ENCODE data around the gene KRTAP10-5. TPM values are rescaled to one million over a fixed set of nuclear protein-coding genes. Genes with fewer than 3 reads are reported as not detected.

KRTAP10-5 gene
- total RNA-seq, 6 experiments from 2014 or later, result not detected

GRCh38 chr21:44531606-44532564 lies 48.5 kb downstream of the KRTAP10-5 start:
- H3K9me3 ChIP-seq, result no peaks in the 10 kb centered on the region
- ATAC-seq, result no peak
- H3K27ac ChIP-seq, result no peak overlapping the region
- H3K4me1 ChIP-seq, result no peaks in the 10 kb centered on the region
- H3K27me3 ChIP-seq, result no peaks in the 10 kb centered on the region
- no peaks in the 10 kb centered on the region for H3K36me3 ChIP-seq
- TF ChIP-seq POLR2A (IDR thresholded peaks at IDR 0.05) (no peak), CTCF (IDR thresholded peaks at IDR 0.05) (no peak)
- WGBS (ENCODE audit: insufficient coverage, low coverage, low lambda C conversion rate, missing lambda C conversion rate), result 56% methylated on average over 9 of the region's 30 CpGs
- intact Hi-C loops (cut with DNase I), result no loop called here
- DNase-seq, result peak in 2 of 3 donors; percentile 17 to 42
- no peak overlapping the region for H3K4me3 ChIP-seq

GRCh38 chr21:44530903-44531605 lies 49.4 kb downstream of the KRTAP10-5 start:
- intact Hi-C loops (cut with DNase I), result no loop called here
- Histone ChIP-seq H3K4me3 (no peak overlapping the region), H3K9me3 (no peaks in the 10 kb centered on the region), H3K36me3 (no peaks in the 10 kb centered on the region), H3K4me1 (no peaks in the 10 kb centered on the region), H3K27ac (no peak overlapping the region), H3K27me3 (no peaks in the 10 kb centered on the region)
- ATAC-seq (no peak), DNase-seq (peak in 1 of 3 donors; percentile 34)
- 51% methylated on average over 6 of the region's 23 CpGs for WGBS (ENCODE audit: insufficient coverage, low coverage, low lambda C conversion rate, missing lambda C conversion rate)
- TF ChIP-seq CTCF (IDR thresholded peaks at IDR 0.05) (no peak), POLR2A (IDR thresholded peaks at IDR 0.05) (no peak)

- no peaks in the 10 kb centered on the region for H3K27me3 ChIP-seq
- peak in 1 of 3 donors; percentile 37 for DNase-seq
- H3K9me3 ChIP-seq, result no peaks in the 10 kb centered on the region
- H3K4me1 ChIP-seq, result no peaks in the 10 kb centered on the region
- WGBS (ENCODE audit: insufficient coverage, low coverage, low lambda C conversion rate, missing lambda C conversion rate), result 76% methylated on average over 5 of the region's 7 CpGs
- no peak overlapping the region for H3K27ac ChIP-seq
- intact Hi-C loops (cut with DNase I), result no loop called here
- ATAC-seq, result no peak
- no peaks in the 10 kb centered on the region for H3K36me3 ChIP-seq
- no peak overlapping the region for H3K4me3 ChIP-seq
- TF ChIP-seq POLR2A (IDR thresholded peaks at IDR 0.05), result no peak
Observed at GRCh38 chr21:44530221-44530902, 50.0 kb downstream of the KRTAP10-5 start.

- no peak overlapping the region for H3K27ac ChIP-seq
- no peaks in the 10 kb centered on the region for H3K36me3 ChIP-seq
- H3K4me1 ChIP-seq, result no peaks in the 10 kb centered on the region
- H3K27me3 ChIP-seq, result no peaks in the 10 kb centered on the region
- TF ChIP-seq POLR2A (IDR thresholded peaks at IDR 0.05) (no peak), CTCF (IDR thresholded peaks at IDR 0.05) (no peak)
- no peak overlapping the region for H3K4me3 ChIP-seq
- peak in 2 of 3 donors; percentile 5 to 37 for DNase-seq
- ATAC-seq, result no peak
- H3K9me3 ChIP-seq, result no peaks in the 10 kb centered on the region
- WGBS (ENCODE audit: insufficient coverage, low coverage, low lambda C conversion rate, missing lambda C conversion rate), result 8% methylated on average over 4 of the region's 23 CpGs
- intact Hi-C loops (cut with DNase I), result no loop called here
Observed at GRCh38 chr21:44529503-44530125, 50.8 kb downstream of the KRTAP10-5 start.

Other genes with a start within 250 kb of the KRTAP10-5 start
- gene CFAP410, start 241.2 kb downstream of the KRTAP10-5 start, total RNA-seq, result 10 to 100 TPM in 4 of 6 experiments, 1 to 10 TPM in 2; 6.9 to 15.4 (median 13.1) TPM
- gene TRPM2, start 227.0 kb downstream of the KRTAP10-5 start, total RNA-seq, result 1 to 10 TPM in 4 of 6 experiments, under 1 TPM in 2; 0.92 to 2.0 (median 1.2) TPM
- 10 to 100 TPM in 5 of 6 experiments, 1 to 10 TPM in 1; 7.5 to 19.3 (median 13.9) TPM for gene LRRC3, start 125.1 kb downstream of the KRTAP10-5 start, total RNA-seq
- not detected for gene KRTAP10-1, start 40.4 kb downstream of the KRTAP10-5 start, total RNA-seq
- gene KRTAP10-2, start 29.1 kb downstream of the KRTAP10-5 start, total RNA-seq, result not detected
- gene KRTAP10-3, start 21.8 kb downstream of the KRTAP10-5 start, total RNA-seq, result not detected
- gene KRTAP10-4, start 6.9 kb downstream of the KRTAP10-5 start, total RNA-seq, result not detected
- not detected for gene KRTAP10-6, start 11.9 kb upstream of the KRTAP10-5 start, total RNA-seq
- not detected for gene KRTAP10-7, start 20.0 kb upstream of the KRTAP10-5 start, total RNA-seq
- gene KRTAP10-8, start 31.5 kb upstream of the KRTAP10-5 start, total RNA-seq, result not detected
- gene KRTAP10-9, start 46.5 kb upstream of the KRTAP10-5 start, total RNA-seq, result not detected
- gene KRTAP10-10, start 56.8 kb upstream of the KRTAP10-5 start, total RNA-seq, result not detected
- not detected for gene KRTAP10-11, start 65.8 kb upstream of the KRTAP10-5 start, total RNA-seq
- not detected for gene KRTAP12-4, start 74.1 kb upstream of the KRTAP10-5 start, total RNA-seq
- not detected for gene KRTAP12-3, start 77.3 kb upstream of the KRTAP10-5 start, total RNA-seq
- not detected for gene KRTAP12-2, start 86.3 kb upstream of the KRTAP10-5 start, total RNA-seq
- not detected for gene KRTAP12-1, start 101.6 kb upstream of the KRTAP10-5 start, total RNA-seq
- not detected for gene KRTAP10-12, start 116.6 kb upstream of the KRTAP10-5 start, total RNA-seq
- not detected for gene TSPEAR, start 131.0 kb upstream of the KRTAP10-5 start, total RNA-seq
- gene UBE2G2, start 221.2 kb upstream of the KRTAP10-5 start, total RNA-seq, result 10 to 100 TPM; 41.5 to 54.6 (median 49.9) TPM
- gene SUMO3, start 237.5 kb upstream of the KRTAP10-5 start, total RNA-seq, result 10 to 100 TPM; 33.4 to 41.2 (median 36.6) TPM

Data from right lobe of liver (tissue), 6 donors.